HG02981 (cell line): Measurements from ENCODE around the gene TMEM175.

Experiments used
- ATAC-seq: cut with Tn5 transposase; IDR thresholded peaks from one replicate; pipeline ENCODE4 v1.9.1; 2021; ENCODE audit warnings: mild to moderate bottlenecking, moderate library complexity; ENCODE audit not compliant: unreplicated experiment

Gene TMEM175

DNA sequence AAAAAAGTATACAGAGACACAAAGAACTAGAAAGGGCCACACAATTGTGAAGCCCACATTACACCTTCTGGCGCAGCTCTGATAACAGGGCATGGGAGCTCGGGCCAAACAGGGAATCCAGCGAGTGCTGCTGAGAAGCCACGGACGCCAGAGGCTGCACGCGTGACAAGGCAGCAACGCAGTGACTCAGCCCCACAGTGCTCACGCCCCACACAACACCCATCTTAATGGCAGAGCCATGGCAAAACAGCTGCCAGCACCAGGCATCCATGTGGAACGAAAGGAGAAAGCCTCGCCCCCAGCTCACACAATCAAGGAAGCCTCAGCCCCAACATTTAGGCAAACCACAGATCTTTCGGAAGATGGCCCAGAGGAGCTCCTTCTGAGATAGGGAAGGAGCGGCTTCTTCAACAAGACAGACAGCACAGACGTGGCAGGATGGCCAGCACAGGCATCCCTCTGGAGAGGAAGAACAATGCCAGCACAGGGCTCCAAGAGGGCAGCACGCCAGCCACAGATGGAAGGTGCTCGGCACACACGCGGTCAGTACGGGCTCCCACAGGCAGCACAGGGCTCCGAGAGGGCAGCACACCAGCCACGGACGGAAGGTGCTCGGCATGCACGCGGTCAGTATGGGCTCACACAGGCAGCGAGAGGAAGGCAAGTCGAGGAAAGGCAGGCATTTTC lies 33.2 kb upstream of the TMEM175 start:
- no peak for ATAC-seq

DNA sequence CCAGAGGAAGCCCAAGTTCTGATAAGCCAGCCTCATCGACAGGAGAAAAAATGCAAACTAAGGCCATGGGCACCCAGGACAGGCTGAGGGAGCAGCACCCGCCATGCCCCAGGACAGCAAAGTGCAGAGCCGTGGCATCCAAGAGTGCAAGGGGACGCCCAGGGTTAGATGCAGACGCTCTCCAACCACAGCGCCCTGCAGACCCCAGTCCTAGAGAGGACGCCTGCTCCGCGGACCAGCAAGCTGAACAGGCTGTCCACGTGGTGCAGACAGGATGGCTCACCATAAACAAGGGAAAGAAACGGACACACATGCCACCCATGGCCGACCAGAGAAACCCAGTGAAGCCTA lies 32.7 kb upstream of the TMEM175 start:
- no peak for ATAC-seq

DNA sequence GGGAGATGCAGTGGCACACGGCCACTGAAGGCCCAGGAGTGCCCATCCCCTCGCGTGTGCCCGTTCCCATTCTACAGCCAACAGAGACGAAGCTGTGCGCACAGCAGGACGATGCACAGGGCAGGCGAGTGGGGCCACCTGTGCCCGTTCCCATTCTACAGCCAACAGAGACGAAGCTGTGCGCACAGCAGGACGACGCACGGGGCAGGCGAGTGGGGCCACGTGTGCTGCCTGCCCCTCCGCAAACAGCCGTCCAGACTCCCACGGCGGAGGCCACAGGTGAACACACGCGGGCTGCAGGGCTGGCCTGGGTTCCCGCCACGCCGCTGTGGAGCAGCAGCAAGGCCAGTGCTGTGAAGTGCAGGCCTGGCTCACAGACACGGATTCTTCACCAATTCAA lies 32.2 kb upstream of the TMEM175 start:
- ATAC-seq: no peak

DNA sequence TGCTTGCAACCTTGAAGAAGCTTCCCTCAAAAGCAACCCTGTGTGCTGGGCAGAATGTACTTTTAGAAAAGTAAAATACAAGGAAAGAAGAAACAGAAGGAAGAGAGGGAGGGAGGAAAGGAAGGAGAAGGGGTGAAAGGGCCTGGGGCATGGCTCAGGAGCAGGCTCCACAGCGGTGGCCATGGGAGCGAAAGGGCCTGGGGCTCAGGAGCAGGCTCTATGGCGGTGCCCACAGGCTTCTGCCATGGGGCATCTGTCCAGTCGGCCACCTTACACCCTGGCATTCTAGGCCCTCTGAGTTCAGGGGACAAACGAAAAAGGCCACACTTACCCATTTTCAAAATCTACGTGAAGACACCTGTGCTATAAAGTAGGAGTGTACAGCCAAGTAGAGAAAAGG lies 31.5 kb upstream of the TMEM175 start:
- ATAC-seq: no peak

DNA sequence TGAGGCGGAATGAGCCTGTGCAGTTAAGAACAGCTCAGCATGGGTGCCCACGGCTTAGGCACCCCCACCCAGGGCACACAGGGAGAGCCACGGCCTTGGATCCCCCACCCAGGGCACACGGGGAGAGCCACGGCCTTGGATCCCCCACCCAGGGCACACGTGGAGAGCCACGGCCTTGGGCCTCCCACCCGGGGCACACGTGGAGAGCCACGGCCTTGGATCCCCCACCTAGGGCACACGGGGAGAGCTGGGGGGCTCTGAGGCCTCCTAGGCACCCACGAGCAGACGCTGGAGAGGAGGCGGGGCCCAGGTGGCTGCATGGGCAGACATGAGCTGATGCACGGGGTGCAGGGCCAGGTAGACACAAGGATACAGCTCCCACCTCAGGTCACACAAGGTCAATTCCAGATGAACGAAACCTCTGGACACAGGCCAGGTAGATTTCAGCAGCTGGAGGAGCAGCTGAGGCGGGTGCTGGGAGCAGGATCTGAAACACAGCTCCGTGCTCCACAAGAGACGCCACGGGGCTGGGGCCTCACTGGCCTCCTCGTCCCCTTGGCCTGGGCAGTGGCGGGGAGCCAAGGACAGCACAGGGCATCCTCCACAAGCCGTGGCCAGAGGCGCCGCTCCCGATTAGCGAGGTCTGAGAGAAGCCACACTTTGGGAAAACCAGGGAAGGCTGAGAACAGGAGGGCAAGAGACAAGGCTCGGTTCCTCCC lies 30.9 kb upstream of the TMEM175 start:
- ATAC-seq: no peak

DNA sequence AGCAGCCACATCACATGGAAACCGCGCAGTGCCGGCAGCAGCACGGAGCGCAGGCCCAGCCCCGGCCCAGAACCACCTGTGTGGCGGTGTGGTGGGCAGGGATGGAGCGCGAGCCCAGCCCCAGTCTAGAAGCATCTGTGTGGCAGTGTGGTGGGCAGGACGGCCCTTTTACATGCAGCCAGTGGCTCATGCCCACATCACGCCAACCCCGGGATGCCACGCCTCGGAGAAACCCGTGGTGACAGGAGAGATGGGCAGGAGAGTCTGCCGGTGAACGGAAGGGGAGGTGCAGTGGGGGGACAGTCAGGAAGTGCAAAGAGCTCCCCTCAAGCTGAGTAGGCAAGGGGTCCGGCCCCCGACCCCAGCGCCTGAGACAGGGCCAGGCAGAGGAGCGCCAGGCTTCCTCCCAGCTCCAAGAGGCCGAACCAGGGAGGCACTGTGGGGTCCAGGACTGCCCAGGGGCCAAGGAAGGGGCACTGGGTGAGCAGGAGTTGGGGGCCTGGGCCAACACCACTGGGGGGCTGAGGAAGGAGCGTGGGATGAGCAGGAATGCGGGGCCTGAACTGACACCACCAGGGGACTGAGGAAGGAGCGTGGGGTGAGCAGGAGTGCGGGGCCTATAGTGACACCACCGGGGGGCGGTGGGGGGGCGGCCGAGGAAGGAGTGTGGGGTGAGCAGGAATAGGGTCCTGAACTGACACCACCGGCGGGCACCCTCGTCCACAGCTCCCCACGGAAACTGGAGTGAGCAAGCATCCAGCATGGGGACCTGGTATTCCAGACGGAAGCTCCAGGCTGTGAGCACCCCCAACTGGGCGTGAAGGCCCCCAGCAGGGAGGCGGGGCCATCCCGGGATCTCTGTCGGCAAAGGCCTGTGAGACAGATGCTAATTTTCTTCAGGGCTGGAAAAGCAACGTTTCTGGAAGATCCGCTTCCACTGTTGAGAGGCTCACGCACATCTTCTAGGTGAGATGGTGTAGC lies 28.9 kb upstream of the TMEM175 start:
- no peak for ATAC-seq

DNA sequence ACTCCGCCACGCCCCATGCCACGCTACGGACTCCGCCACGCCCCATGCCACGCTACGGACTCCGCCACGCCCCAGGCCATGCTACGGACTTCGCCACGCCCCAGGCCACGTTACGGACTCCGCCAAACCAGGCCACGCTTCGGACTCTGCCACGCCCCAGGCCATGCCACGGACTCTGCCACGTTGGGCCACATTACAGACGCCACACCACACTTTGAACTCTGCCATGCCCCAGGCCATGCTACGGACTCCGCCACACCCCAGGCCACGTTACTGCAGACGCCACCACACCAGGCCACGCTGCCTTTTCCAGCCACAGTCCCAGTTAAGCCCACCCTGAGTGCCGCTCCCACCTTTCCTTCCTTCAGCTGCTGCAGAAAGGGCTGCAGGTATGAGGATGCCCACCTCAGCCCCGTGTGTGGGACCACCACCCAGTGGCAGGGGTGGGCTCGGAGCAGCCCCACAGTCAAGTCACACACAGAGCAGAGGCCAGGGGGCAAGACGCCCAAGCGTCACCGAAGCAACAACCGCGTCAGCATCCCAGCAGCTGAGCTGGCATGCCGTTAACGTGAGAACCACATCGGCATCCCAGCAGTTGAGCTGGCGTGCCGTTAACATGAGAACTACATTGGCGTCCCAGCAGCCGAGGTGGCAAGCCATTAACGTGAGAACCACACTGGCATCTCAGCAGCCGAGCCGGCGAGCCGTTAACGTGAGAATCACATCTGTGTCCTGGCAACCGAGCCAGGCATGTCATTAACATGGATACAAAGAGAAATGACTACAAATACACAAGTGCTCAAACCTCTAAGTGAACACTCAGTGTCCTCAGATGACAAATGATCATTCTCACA lies 26.5 kb upstream of the TMEM175 start:
- ATAC-seq: no peak

DNA sequence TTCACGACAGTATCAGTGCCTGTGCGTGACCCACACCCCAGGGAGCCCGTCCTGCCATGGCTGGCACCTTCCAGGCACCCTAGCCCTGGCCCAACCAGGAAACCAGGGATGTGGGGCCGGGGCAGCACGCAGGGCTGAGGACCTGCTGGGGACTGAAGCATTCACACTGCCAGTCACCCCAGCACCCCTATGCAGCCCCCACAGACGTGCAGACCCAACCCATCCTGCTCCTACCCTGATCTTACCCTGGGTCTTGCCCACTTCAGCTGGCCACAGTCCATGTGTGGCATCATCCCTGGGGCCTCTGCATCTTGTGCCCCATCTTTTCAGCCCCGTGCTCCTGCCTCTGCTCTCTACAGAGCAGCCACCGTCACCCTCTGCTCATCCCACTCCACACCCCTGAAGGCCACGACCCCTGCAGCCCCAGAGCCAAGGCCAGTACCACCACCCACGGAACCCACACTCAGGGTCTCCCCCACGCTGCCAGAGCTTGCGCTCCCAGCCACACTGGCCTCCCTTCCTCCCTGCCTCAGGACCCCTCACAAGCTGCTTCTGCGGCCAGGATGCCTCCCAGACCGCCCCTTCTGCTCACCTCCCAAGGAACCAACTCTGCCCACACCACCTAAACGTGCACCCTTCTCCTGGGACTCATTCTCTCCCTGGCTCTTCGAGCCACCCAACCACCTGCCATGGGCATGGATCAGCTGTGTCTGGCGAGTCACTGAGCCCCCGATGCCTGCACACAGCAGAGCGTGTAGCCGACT lies 25.7 kb upstream of the TMEM175 start:
- ATAC-seq: no peak

DNA sequence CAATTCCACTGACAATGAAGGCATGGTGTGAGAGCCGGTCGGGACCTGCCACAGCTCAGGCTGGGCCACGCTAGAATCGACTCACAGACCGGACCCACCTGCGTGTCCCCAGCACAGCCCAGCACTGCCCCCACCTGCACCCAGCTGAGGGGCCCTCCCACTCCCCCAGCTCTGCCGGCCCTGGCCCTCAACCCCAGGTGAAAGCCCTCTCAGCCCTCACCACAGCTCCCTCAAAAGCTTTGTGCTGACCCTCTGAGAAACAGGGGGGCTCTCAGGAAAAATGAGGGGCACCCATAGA lies 25.2 kb upstream of the TMEM175 start:
- ATAC-seq: no peak

DNA sequence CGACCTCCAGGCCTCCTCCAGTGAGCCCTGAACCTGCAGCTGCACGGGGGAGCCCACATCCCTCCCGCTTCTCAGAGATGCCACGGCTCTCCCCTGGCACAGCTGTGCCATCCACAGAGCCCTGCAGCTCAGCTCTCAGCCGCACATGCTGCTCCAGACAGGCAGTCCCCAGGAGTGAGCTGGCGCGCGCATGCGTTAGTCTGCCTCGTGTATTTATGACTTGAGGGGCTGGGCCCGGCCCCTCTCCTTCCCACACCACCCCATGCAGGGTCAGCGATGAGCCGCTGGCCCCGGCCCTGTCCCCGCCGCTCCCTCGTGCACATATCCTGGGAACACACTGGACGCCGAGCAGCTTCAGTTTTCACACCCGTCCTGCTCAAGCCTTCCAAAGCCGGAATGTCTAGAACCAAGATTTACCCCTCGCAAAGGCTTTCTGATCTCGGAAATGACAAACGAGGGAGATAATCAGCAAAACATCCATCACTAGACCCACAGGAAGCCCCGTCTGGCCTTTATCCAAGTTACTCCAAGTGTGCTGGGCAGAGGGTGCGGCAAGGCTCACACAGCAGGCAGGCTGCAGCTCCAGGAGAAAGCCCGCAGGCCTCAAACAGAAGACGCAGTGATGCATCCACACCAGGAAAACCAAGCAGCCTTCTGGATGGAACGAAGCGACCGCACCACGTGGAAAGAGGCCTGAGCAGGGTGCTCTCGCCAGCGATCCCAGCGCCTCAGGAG lies 24.4 kb upstream of the TMEM175 start:
- ATAC-seq: no peak

DNA sequence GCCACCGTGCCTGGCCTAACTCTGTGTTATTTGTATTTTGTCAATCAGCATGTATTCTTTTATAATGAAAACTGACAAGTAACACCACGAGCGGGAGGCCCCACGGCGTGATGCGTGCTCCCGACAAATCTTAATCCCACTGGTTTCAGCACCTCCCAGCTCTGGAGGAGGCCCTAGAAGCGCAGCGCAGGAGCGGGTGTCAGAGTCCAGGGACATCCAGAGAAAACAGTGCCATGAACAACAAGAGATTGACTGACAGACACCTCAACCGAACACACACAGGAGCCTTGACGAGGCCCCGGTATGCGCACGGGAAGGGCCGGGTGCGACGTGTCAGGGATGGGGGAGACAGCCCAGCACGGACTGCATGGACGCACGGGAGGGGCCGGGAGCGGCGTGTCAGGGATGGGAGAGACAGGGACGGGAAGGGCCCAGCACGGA lies 23.1 kb upstream of the TMEM175 start:
- ATAC-seq: no peak

DNA sequence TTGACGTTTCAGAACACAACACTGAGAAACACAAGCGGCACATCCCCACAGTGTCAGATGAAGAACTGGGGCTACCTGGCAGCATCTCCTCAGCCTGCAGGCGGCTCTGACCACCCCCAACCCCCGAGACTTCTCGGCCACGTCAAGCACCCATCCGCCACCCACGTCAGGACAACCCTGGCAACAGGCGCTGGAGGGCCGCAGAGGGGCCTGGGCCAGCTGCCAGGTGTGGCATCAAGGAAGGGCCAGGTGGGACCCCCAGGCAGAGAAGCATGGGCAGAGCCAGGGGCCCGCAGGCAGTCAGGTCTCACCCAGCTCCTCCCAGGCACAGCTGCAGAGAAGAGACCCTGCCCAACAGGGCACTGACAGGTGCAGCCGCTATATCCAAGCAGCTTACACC lies 22.4 kb upstream of the TMEM175 start:
- no peak for ATAC-seq

DNA sequence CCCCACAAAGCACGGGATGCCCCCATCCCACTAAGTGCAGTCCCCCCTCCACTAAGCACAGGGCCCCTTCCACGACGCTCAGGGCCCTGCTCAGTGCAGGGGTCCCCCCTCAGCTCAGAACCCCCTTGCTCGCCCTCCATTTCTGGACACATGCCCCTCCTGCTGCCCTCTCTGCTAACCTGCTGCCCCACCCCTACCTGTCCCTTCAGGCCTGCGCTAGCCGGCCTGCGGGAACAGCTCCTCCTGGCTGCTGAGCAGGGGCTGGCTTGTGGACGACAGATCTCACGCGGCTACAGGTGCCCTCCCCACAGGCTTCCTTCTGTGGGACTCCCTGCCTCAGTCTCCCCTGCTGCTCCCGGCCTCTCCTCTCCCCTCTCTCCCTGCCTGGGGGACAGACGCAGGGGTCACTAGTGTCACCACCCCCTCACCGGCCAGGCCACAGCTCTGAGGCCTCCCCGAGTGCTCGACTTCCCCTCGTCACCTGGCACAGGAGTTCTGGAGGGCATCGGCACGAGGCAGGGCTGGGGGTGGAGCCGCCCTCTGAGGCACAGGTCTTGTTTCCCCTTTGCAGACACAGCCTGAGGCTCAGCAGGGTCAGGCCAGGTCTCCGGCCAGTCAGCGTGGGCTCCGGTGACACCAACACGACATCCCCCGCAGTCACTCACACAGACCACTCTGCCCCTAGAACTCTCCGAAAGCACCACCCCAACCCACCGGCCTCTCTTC lies 21.7 kb upstream of the TMEM175 start:
- ATAC-seq: no peak

DNA sequence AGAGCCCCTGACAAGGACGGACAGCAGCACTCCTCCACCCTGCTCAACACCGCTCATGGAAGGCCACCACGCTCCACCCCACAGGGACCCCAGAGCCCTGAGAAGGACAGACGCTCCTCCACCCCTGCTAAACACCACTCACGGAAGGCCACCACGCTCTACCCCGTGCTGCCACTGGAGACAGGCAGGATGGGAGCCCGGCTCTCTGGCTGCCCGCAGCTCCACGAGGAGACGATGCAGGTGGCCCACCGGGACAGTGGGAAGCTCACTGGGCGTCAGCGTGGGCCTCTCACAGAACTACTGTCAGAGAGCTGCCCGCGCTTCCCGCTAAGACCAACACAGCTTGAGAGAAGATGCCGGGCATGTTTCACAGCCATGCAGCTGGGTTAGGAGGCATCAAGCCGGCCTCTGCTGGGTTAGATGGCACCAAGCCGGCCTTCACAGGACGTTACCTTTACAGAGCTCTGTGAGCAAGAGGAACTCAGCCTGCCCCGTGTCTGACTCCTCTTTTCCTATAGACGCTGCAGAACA lies 21.0 kb upstream of the TMEM175 start:
- no peak for ATAC-seq

DNA sequence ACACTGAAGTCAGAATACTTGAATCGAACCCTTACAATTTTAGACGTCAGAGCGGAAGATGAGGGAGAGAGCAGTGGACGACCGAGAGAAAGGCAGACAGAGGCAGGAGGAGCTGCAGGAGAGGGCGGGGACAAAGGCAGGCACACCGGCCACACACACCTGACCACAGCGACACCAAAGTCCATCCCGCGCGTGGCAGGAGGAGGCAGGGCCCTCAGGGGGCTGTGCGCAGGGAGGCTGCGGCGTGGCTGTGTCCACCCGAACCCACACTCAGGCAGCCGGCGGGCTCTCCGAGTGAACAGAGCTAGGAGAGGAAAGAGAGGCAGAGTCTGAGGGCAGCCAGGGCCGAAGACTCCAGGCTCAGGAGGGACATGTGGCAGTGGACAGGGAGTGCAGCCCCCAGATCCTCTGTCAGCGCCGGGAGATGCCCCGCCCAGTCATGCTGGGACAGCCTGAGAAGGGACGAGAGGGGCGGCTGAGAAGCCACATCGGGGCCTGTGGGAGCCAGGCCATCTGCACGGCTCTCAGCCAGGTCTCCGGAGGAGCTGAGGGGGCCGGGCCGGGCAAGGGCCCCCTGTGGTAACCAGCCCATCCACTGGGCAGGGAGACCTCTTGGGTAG lies 20.3 kb upstream of the TMEM175 start:
- no peak for ATAC-seq

DNA sequence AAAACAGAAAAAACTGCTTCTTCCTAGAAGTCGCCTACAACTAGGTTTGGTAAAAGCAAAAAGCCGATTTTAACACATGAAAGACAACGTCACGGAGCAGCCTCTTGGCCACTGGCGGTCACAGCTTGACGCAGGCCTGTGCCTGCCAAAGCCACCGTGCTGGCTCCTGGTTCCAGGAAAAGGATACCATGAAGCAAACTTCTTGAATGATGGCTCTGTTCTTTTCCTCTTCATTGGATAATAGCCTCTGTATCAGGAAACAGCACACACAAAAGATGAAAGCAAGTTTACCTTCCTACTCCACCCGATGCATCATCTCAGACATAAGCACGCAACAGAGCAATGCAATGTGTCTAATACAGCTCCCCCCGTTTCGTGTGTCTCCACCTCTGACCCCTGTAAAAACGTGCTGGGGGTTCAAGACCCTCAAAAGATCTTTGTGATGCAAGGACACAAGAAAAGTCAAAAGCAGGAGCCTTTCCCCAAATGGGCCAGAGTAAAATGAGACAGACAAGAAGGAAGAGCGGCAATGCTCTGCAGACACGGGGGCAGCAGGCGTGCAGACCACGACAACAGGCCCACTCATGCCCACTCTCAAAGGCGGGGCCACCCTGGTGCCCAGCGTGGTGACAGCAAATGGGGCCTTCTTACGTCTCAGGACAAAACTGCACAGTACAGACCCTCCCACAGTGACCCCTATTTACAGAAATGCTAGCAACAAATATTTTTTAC lies 19.5 kb upstream of the TMEM175 start:
- no peak for ATAC-seq

DNA sequence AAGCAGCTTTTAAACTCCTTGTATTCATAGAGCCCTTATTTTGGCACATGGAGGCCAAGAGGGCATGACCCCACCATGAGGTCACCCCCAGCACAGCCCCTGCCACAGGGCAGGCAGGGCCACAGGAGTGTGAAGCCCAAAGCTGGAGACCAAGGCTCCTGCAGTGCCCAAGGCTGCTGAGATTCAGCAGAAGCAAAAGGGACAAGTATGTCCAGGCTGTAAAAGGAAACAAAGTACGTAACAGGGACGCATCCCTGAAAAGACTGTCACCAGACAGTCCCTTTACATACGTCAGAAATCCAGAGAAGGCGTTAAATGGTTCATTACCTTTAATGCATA lies 19.0 kb upstream of the TMEM175 start:
- ATAC-seq: no peak

DNA sequence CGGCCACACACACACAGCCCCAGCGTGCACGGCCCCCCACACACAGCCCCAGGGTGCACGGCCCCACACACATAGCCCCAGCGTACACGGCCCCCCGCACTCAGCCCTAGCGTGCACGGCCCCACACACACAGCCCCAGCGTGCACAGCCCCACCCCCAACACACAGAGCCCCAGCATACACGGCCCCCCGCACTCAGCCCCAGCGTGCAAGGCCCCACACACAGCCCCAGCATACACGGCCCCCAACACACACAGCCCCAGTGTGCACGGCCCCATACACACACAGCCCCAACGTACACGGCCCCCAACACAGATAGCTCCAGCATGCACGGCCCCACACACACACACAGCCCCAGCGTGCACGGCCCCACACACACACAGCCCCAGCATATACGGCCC lies 17.7 kb upstream of the TMEM175 start:
- no peak for ATAC-seq
